HFFc6 (cell line): Measurements from ENCODE around the gene KATNB1. TPM values are rescaled to one million over a fixed set of nuclear protein-coding genes. Genes with fewer than 3 reads are reported as not detected.

ENCODE experiments used
- DNase-seq: peaks from one replicate; pipeline ENCODE4 v3.0.0-alpha.2; 2018
- H3K27ac Mint-ChIP-seq: 2 replicates; pipeline ENCODE4 v1.8.0; 2020; ENCODE audit warnings: mild to moderate bottlenecking, mixed read lengths
- H3K27me3 Mint-ChIP-seq: 2 replicates; pipeline ENCODE4 v1.8.0; 2021; ENCODE audit warnings: mild to moderate bottlenecking, moderate library complexity, mixed read lengths; ENCODE audit not compliant: insufficient read depth
- H3K36me3 Mint-ChIP-seq: 2 replicates; pipeline ENCODE4 v1.8.0; 2021; ENCODE audit warnings: low read depth, mixed read lengths
- H3K4me1 Mint-ChIP-seq: 2 replicates; pipeline ENCODE4 v1.8.0; 2020; ENCODE audit warnings: low read depth, mixed read lengths
- H3K4me3 Mint-ChIP-seq: 2 replicates; pipeline ENCODE4 v1.8.0; 2020; ENCODE audit warnings: mild to moderate bottlenecking, moderate library complexity, mixed read lengths
- H3K9me3 Mint-ChIP-seq: 2 replicates; pipeline ENCODE4 v1.8.0; 2020; ENCODE audit warnings: mild to moderate bottlenecking, mixed read lengths
- CTCF ChIP-seq: fragments of 200-600 bp; sonication (generic); IDR thresholded peaks from 2 replicates; pipeline ENCODE4 v1.5.0; 2021; ENCODE audit warnings: antibody characterized with exemption, mild to moderate bottlenecking
- total RNA-seq, 6 experiments: library from RNA; stranded (reverse); fragmentation: NEBNext Ultra II Directional; extraction: Animal tissue kit (Norgen Biotek cat#: 25700); gene quantifications; 2 replicates in 1 of 6; 3 replicates in 5 of 6; pipeline ENCODE4 v1.2.3, GENCODE V29; 2021

KATNB1 gene
- total RNA-seq, 6 experiments from 2014 or later: 20.4 to 22.1 (median 21.6) TPM

DNA sequence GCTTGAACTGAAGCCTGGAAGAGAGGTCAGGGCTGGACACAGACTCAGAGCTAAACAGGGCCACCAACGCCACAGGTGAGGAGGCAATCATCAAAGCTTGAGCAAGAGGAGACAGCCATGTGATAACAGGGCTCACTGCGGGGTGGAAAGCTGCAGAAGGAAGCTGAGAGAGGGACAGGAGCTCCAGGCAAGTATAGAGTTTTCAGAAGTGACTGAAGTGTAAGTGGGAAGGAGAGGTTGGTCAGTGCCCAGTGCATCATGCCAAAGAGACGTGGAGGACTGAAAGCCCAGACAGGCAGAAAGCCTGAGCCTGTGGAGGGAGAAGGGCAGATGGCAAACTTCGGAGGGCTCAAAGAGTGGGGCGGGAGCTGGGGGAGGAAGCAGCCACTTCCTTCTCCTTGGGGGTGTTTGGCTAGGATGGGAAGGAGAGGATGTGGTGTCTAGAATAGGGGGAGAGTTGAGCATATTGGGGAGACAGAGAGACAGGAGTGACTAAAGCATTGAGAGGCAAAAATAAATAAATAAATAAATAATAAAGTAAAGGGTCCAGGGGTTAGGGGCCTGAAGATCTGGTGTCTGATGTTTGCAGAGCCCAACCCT, 64.1 kb downstream of the KATNB1 start:
- no peaks in the 10 kb centered on the region for H3K9me3 Mint-ChIP-seq
- no peak for DNase-seq
- H3K36me3 Mint-ChIP-seq: peaks cover 21% of the 10 kb centered on the region
- H3K4me3 Mint-ChIP-seq: peak overlapping the region; percentile 94
- no peaks in the 10 kb centered on the region for H3K27me3 Mint-ChIP-seq
- TF ChIP-seq CTCF: no peak
- peaks cover 52% of the 10 kb centered on the region for H3K4me1 Mint-ChIP-seq
- peak overlapping the region; percentile 30; the same call in 1 of the 2 replicates for H3K27ac Mint-ChIP-seq

DNA sequence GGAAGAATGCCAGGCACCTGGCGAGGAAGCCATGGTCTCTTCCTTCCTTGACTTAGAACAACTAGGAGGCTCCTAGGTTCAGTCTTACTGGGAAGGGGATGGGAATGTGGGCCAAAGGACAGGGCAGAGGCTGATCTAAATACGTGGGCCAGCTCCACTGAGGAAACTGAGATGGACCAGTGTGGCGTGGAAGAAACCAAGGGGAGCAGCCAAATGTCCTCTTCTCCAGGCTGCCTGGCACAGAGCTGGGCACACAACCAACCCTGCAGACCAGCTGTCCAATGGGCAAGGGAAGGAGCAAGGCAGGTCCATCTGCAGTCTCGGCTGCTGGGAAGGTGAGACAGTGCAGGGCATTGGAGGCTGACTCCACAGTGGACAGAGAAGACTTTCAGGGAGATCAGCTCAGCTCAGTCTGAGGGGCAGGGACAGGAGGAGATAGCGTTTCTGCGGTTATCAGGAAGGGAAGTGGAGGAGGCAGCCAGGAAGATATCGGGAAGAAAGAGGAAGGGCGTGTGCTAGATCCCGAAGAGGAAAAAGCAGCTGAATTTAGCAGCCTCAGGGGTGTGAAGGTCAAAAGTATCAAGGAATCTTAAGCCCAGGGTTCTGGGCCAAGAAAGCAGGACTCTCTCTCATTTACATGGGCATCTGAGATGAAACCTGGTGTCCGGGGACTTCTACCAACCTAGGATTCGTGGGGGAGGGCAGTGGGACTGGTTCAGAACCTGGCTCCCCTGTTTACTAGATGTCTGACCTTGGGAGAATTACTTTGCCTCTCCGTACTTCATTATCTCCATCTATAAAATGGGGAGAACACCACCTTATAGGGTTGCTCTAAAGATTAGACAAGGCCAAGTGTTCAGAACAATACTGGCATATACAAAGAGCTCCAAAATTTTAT, 64.9 kb downstream of the KATNB1 start:
- H3K27ac Mint-ChIP-seq: peak overlapping the region; percentile 94
- H3K4me3 Mint-ChIP-seq: peak overlapping the region; percentile 94
- H3K9me3 Mint-ChIP-seq: no peaks in the 10 kb centered on the region
- TF ChIP-seq CTCF: no peak
- peaks cover 21% of the 10 kb centered on the region for H3K36me3 Mint-ChIP-seq
- H3K4me1 Mint-ChIP-seq: peaks cover 52% of the 10 kb centered on the region
- DNase-seq: no peak
- peaks cover 1% of the 10 kb centered on the region; the same call in 1 of the 2 replicates for H3K27me3 Mint-ChIP-seq

- Mint-ChIP-seq H3K9me3 (no peaks in the 10 kb centered on the region), H3K4me3 (peak overlapping the region; percentile 94), H3K27me3 (peaks cover 1% of the 10 kb centered on the region), H3K4me1 (peaks cover 55% of the 10 kb centered on the region), H3K36me3 (peaks cover 21% of the 10 kb centered on the region), H3K27ac (peak overlapping the region; percentile 94)
- peak; percentile 54 for TF ChIP-seq CTCF
- peak; percentile 77 for DNase-seq
Measured at GRCh38 chr16:57801098-57801808, 65.7 kb downstream of the KATNB1 start.

GRCh38 chr16:57801809-57802340, 66.3 kb downstream of the KATNB1 start:
- Mint-ChIP-seq H3K27ac (peak overlapping the region; percentile 94), H3K36me3 (peaks cover 17% of the 10 kb centered on the region), H3K27me3 (peaks cover 1% of the 10 kb centered on the region), H3K9me3 (no peaks in the 10 kb centered on the region), H3K4me1 (peaks cover 61% of the 10 kb centered on the region), H3K4me3 (peak overlapping the region; percentile 94)
- DNase-seq: no peak
- TF ChIP-seq CTCF: no peak

DNA sequence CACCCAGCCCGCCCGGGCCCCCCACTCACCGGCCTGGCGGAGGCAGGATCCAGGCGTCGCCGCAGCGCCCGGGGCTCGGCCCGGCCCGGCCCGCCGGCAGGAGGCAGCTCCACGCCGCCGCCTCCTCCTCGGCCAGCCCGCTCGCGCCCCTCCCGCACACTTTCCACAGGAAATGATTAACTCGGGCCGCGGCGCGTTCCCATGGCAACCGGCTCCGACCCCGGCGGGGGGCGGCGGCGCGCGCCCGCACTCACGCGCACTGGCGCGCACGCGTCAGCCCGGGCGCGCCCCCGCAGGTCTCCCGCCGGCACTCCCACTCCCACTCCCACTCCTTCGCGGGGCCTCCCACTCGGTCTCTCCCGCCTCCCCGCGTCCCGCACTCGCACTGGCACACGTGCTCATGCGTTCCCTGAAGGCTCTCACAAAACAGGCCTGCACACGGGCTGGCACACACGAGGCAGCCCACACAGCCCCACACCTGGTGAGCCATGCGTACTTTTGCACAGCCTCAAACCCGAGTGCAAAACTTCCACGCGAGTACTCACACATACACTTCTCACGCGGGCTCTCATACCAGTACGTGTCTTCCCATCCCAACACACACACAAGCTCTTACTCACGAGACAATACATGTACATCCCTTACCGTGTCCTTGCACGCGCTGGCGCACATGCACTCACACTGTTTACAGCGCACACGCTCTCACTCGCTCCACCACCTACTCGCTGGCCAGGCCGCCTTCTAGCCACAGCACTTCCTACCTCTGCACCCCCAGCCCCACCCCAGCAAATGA, 67.0 kb downstream of the KATNB1 start, which contains the start of gene KIFC3:
KIFC3 (minus strand) TSS at position 151 of the 793 bp plus-strand sequence. CDS start 4,248 bp downstream, outside the sequence.
- Mint-ChIP-seq H3K27ac (peak within 1 kb of the TSS; percentile 99), H3K36me3 (peaks cover 16% of the 10 kb centered on the region), H3K4me1 (peaks cover 67% of the 10 kb centered on the region), H3K9me3 (no peaks in the 10 kb centered on the region), H3K4me3 (peak within 1 kb of the TSS; percentile 96), H3K27me3 (peaks cover 1% of the 10 kb centered on the region)
- DNase-seq: peak; percentile 62
- peak; percentile 28 for TF ChIP-seq CTCF
